ENCODE data around the gene MYL2. TPM values are rescaled to one million over a fixed set of nuclear protein-coding genes. Genes with fewer than 3 reads are reported as not detected.

Gene MYL2
- total RNA-seq, 1 experiment from 2014 or later: 0.39 TPM

- TF ChIP-seq REST (IDR thresholded peaks at IDR 0.05; ENCODE audit: low read depth) (no peak), SRF (IDR thresholded peaks at IDR 0.05; ENCODE audit: low read depth) (no peak), ZNF274 (IDR thresholded peaks at IDR 0.05; ENCODE audit: low read depth, low read length) (no peak), CBX3 (IDR thresholded peaks at IDR 0.05; ENCODE audit: low read depth) (no peak), CEBPB (IDR thresholded peaks at IDR 0.05; ENCODE audit: low read depth) (no peak), JUND (IDR thresholded peaks at IDR 0.05) (no peak), CTCF (IDR thresholded peaks at IDR 0.05 in 2 of 3, conservative IDR thresholded peaks at IDR 0.05 in 1 of 3; ENCODE audit: borderline replicate concordance in 1 of 3, insufficient read depth in 1 of 3, low read depth in 2 of 3, low read length in 2 of 3) (no peak), SIN3A (IDR thresholded peaks at IDR 0.05; ENCODE audit: low read depth) (no peak), EZH2phosphoT487 (IDR thresholded peaks at IDR 0.05; ENCODE audit: borderline replicate concordance) (no peak), EZH2 (IDR thresholded peaks at IDR 0.05) (no peak)
These were observed 51.4 kb downstream of the MYL2 start (continued) for GRCh38 chr12:110869026-110869425.

GRCh38 chr12:110865521-110865920, 54.9 kb downstream of the MYL2 start:
- intact Hi-C loops (cut with micrococcal nuclease): no loop called here
- no peaks in the 10 kb centered on the region for H3K27me3 ChIP-seq (ENCODE audit: insufficient read depth, low read length)
- H3K9ac ChIP-seq (ENCODE audit: low read length): no peak overlapping the region
- BruUV-seq (replicated peaks): no TSS peak
- H3K79me2 ChIP-seq (ENCODE audit: insufficient read depth, low read length): no peaks in the 10 kb centered on the region
- H3K4me2 ChIP-seq (ENCODE audit: low read length): no peak overlapping the region
- ChIA-PET RAD21 (ENCODE audit: low non-redundant PET in 1 of 2, low total read pairs in 2 of 2, uncharacterized antibody in 2 of 2, unreplicated experiment in 2 of 2) (no interaction called here), POLR2A (no interaction called here), CTCF (no interaction called here)
- H3K4me1 ChIP-seq (ENCODE audit: control insufficient read depth in 1 of 2, insufficient read depth in 2 of 2, low read length in 2 of 2): no peaks in the 10 kb centered on the region
- DNase-seq (ENCODE audit: low read depth, low spot score): no peak
- H4K20me1 ChIP-seq (ENCODE audit: insufficient read depth): no peaks in the 10 kb centered on the region
- H3K27ac ChIP-seq (ENCODE audit: low read depth, low read length): no peak overlapping the region
- no peak overlapping the region for H3K4me3 ChIP-seq (replicated peaks in 1 of 2; ENCODE audit: low read depth in 1 of 2, low read length in 2 of 2)
- H3K9me3 ChIP-seq (ENCODE audit: control insufficient read depth in 1 of 2, insufficient read depth in 1 of 2, low read depth in 1 of 2, low read length in 2 of 2): no peaks in the 10 kb centered on the region
- TF ChIP-seq TCF7L2 (IDR thresholded peaks at IDR 0.05; ENCODE audit: borderline replicate concordance, extremely low read depth, insufficient read depth, insufficient read length) (no peak), CTCF (IDR thresholded peaks at IDR 0.05 in 2 of 3, conservative IDR thresholded peaks at IDR 0.05 in 1 of 3; ENCODE audit: borderline replicate concordance in 1 of 3, insufficient read depth in 1 of 3, low read depth in 2 of 3, low read length in 2 of 3) (no peak), SIN3A (IDR thresholded peaks at IDR 0.05; ENCODE audit: low read depth) (no peak), JUND (IDR thresholded peaks at IDR 0.05) (no peak), EGR1 (IDR thresholded peaks at IDR 0.05; ENCODE audit: low read depth) (no peak), FOSL1 (IDR thresholded peaks at IDR 0.05; ENCODE audit: low read depth) (no peak), RAD21 (IDR thresholded peaks at IDR 0.05; ENCODE audit: low read depth) (no peak), POLR2AphosphoS5 (IDR thresholded peaks at IDR 0.05; ENCODE audit: low read depth, low read length) (no peak), ZFX (IDR thresholded peaks at IDR 0.05) (no peak), SRF (IDR thresholded peaks at IDR 0.05; ENCODE audit: low read depth) (no peak), ZNF274 (IDR thresholded peaks at IDR 0.05; ENCODE audit: low read depth, low read length) (no peak), CBX3 (IDR thresholded peaks at IDR 0.05; ENCODE audit: low read depth) (no peak), ELF1 (IDR thresholded peaks at IDR 0.05; ENCODE audit: borderline replicate concordance, low read depth) (no peak), EZH2 (IDR thresholded peaks at IDR 0.05) (no peak), POLR2A (IDR thresholded peaks at IDR 0.05; ENCODE audit: borderline replicate concordance, extremely low read depth, insufficient read depth, insufficient read length) (no peak), YY1 (IDR thresholded peaks at IDR 0.05; ENCODE audit: extremely low read depth, insufficient replicate concordance, low read depth, low read length) (no peak)
- H2AFZ ChIP-seq (ENCODE audit: low read depth, low read length, poor library complexity, severe bottlenecking): no peak overlapping the region
- H3K9me2 ChIP-seq (ENCODE audit: insufficient read depth): no peaks in the 10 kb centered on the region
- ATAC-seq: no peak
- no peaks in the 10 kb centered on the region for H3K36me3 ChIP-seq (ENCODE audit: control insufficient read depth in 1 of 2, insufficient read depth in 2 of 2, low read length in 2 of 2)
